Measurements from ENCODE around the gene KLHL12.

Gene KLHL12

DNA sequence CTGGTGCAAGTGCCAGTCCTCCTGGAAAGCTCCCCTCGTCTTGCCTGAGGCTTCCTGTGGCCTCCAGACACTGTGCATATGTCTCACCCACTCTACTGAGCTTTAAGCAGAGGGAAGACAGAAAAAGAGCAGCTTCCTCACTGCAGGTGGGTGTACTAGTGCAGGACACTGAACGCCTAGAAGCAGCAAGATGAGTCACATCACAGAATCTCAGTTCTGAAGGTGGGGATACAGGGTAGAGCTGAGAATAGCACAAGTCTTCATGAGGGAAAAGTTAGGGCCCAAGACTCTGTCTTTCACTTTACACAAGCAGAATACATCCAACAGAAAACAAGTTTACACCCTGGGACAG, 78.9 kb downstream of the KLHL12 start:
- Mint-ChIP-seq H3K4me1 (ENCODE audit: low read depth) (peaks cover 5% of the 10 kb centered on the region), H3K9me3 (no peaks in the 10 kb centered on the region), H3K27me3 (peaks cover 4% of the 10 kb centered on the region), H3K4me3 (no peak overlapping the region), H3K36me3 (ENCODE audit: low read depth) (no peaks in the 10 kb centered on the region), H3K27ac (no peak overlapping the region)

DNA sequence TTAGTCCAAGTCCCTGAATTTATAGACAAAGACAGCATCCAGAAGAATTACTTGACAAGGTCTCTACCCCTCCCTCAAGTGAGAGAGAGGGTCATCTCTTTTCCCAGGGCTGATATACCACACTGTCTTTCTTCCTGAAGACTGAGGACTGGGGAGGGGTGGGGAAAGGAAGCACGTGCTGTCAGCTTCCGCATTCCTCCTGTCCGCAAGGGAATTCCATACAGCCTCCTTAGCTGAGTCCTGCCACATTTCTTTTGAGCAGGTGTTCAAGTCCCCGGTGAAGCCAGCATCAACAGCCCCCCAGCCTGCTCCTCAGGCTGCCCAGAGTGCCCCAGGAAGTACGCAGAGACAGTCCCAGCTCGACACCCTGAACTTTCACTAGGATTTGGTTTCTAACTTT, 82.1 kb downstream of the KLHL12 start:
- Mint-ChIP-seq H3K9me3 (no peaks in the 10 kb centered on the region), H3K4me3 (no peak overlapping the region), H3K27ac (no peak overlapping the region), H3K27me3 (peaks cover 4% of the 10 kb centered on the region), H3K36me3 (ENCODE audit: low read depth) (no peaks in the 10 kb centered on the region), H3K4me1 (ENCODE audit: low read depth) (peaks cover 5% of the 10 kb centered on the region)

DNA sequence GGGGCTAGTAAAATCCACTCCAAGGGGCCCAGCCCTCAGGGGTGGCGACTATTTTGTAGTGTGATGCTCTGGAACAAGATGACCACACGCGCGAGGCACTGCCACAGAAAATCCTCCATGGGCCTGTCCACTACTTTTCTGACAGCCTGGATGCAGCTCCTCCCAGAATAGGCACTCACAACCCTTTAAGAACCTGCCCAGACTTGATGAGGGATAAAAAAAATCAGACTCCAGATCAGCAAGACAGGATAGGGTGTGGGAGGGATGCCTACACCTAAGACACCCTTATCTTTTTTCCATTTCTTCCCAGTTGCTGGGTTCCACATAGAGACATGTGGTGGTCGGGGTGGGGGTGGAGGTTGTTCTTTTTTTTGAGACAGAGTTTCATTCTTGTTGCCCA, 82.8 kb downstream of the KLHL12 start:
- peaks cover 4% of the 10 kb centered on the region for H3K27me3 Mint-ChIP-seq
- no peak overlapping the region for H3K4me3 Mint-ChIP-seq
- no peaks in the 10 kb centered on the region for H3K36me3 Mint-ChIP-seq (ENCODE audit: low read depth)
- no peak overlapping the region for H3K27ac Mint-ChIP-seq
- no peaks in the 10 kb centered on the region for H3K9me3 Mint-ChIP-seq
- peaks cover 5% of the 10 kb centered on the region for H3K4me1 Mint-ChIP-seq (ENCODE audit: low read depth)

DNA sequence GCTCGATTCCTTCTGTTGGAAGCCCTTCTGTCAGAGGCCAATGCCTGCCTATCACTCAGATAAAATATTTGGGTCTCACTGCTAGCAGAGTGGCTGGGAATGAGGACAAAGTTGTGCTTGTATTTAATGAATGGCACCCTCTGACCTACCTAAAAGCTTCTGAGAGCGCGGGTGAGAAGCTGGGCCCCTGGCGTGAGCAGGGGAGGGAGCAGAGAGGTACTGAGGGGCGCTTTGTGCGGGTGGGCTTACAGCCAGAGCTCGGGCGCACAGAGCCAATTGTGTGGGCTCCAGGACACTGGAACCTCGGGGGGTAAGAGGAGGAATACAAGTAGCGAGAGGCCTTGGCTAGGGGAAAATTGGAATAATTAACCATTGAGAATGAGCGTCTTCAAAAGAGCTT, 84.0 kb downstream of the KLHL12 start:
- Mint-ChIP-seq H3K4me1 (ENCODE audit: low read depth) (peaks cover 2% of the 10 kb centered on the region), H3K9me3 (no peaks in the 10 kb centered on the region), H3K27me3 (peaks cover 5% of the 10 kb centered on the region), H3K27ac (no peak overlapping the region), H3K36me3 (ENCODE audit: low read depth) (no peaks in the 10 kb centered on the region), H3K4me3 (no peak overlapping the region)

Data from stimulated activated naive CD8-positive, alpha-beta T cell treated with anti-CD3 and anti-CD28 coated beads, Interleukin-15, Interleukin-2, amounts not matched to agents 100 ng/mL and 50 ng/mL, for 24 hours (primary cell).